Natural killer cell (primary cell): Measurements from ENCODE around the gene CTNNAL1. TPM values are rescaled to one million over a fixed set of nuclear protein-coding genes. Genes with fewer than 3 reads are reported as not detected.
"Not testable (repeated sequence)": the region's sequence is repeated elsewhere in the genome, so short reads cannot be mapped to it uniquely, and the experiment has no call there.

Experiments used
- ATAC-seq, 3 donors: fragments of 150-1000 bp in 2 of 3; fragments of 200-7000 bp in 1 of 3; cut with Tn5 transposase; 1 replicate in 1 of 3; 2 replicates in 2 of 3; pipeline ENCODE4 v1.10.0; 2021; ENCODE audit warnings: mild to moderate bottlenecking in 2 of 3, moderate library complexity in 2 of 3
- DNase-seq, 2 donors: peaks; one replicate each; pipeline versions ENCODE4 v3.0.0 to v3.0.0-alpha.2; 2013 to 2021; ENCODE audit warnings: mixed read lengths in 1 of 2
- H3K27ac ChIP-seq: one replicate; pipeline ENCODE4 v1.5.1; 2013; ENCODE audit warnings: mild to moderate bottlenecking, low read length
- H3K27me3 ChIP-seq: one replicate; pipeline ENCODE4 v1.6.1; 2013; ENCODE audit warnings: low read length; ENCODE audit not compliant: control insufficient read depth, insufficient read depth
- H3K36me3 ChIP-seq: one replicate; pipeline ENCODE4 v1.6.1; 2013; ENCODE audit warnings: low read length; ENCODE audit not compliant: control insufficient read depth, insufficient read depth
- H3K4me1 ChIP-seq: one replicate; pipeline ENCODE4 v1.6.1; 2013; ENCODE audit warnings: low read length; ENCODE audit not compliant: control insufficient read depth, insufficient read depth
- H3K4me3 ChIP-seq: one replicate; pipeline ENCODE4 v1.5.1; 2013; ENCODE audit warnings: low read length
- H3K9me3 ChIP-seq: one replicate; pipeline ENCODE4 v1.6.1; 2013; ENCODE audit warnings: low read length; ENCODE audit not compliant: control insufficient read depth, insufficient read depth
- H3K27ac Mint-ChIP-seq, 2 donors: one replicate each; pipeline ENCODE4 v1.8.0; 2022; ENCODE audit warnings: mild to moderate bottlenecking in 2 of 2, mixed read lengths in 2 of 2, moderate library complexity in 1 of 2
- H3K27me3 Mint-ChIP-seq, 2 donors: one replicate each; pipeline ENCODE4 v1.8.0; 2022; ENCODE audit warnings: low read depth in 2 of 2, mixed read lengths in 2 of 2
- H3K36me3 Mint-ChIP-seq: one replicate; pipeline ENCODE4 v1.8.0; 2022; ENCODE audit warnings: mixed read lengths
- H3K4me1 Mint-ChIP-seq, 2 donors: one replicate each; pipeline ENCODE4 v1.8.0; 2022; ENCODE audit warnings: mixed read lengths in 2 of 2
- H3K4me3 Mint-ChIP-seq: one replicate; pipeline ENCODE4 v1.8.0; 2022; ENCODE audit warnings: mild to moderate bottlenecking, moderate library complexity, mixed read lengths
- H3K9me3 Mint-ChIP-seq, 2 donors: one replicate each; pipeline ENCODE4 v1.8.0; 2022; ENCODE audit warnings: mixed read lengths in 2 of 2
- CTCF ChIP-seq: fragments of 200-600 bp; IDR thresholded peaks from one replicate; pipeline ENCODE4 v1.8.0; 2022; ENCODE audit warnings: antibody characterized with exemption
- WGBS: methylation state at CpG from one replicate; pipeline ENCODE4 v1.1.7; 2013; ENCODE audit warnings: missing lambda C conversion rate; ENCODE audit not compliant: insufficient coverage; 5-methylcytosine and 5-hydroxymethylcytosine counted together
- intact Hi-C: fragments of 100-400 bp; cut with micrococcal nuclease; formaldehyde crosslinking; loops from one replicate; pipeline ENCODE4 v1.14.2; 2022
- total RNA-seq, 4 donors: library from RNA; stranded (reverse); fragments of 120-200 nt in 1 of 4; gene quantifications; one replicate each; pipeline versions ENCODE4 v1.2.3 to v1.2.4, GENCODE V29; 2013 to 2022

Gene CTNNAL1
- total RNA-seq: 1 to 10 TPM; 2.6 to 7.6 (median 2.7) TPM
- total RNA-seq (2013): 4.6 TPM

GRCh38 chr9:109012876-109013678 is at the start of gene CTNNAL1:
Gene CTNNAL1, minus strand, starts transcription at chr9:109013499. Its CDS starts 57 bp downstream, at chr9:109013442.
- under 1% methylated on average over 97 of the region's 99 CpGs for WGBS
- Mint-ChIP-seq H3K27ac (peak within 1 kb of the TSS; percentile 84 to 91), H3K4me1 (peaks cover 24 to 29% of the 10 kb centered on the region in 2 donors), H3K36me3 (no peaks in the 10 kb centered on the region), H3K4me3 (peak within 1 kb of the TSS; percentile 98), H3K9me3 (no peaks in the 10 kb centered on the region), H3K27me3 (peaks cover 0 to 7% of the 10 kb centered on the region in 2 donors)
- Histone ChIP-seq H3K4me3 (peak within 1 kb of the TSS; percentile 51), H3K9me3 (no peaks in the 10 kb centered on the region), H3K36me3 (no peaks in the 10 kb centered on the region), H3K27me3 (no peaks in the 10 kb centered on the region), H3K4me1 (peaks cover 15% of the 10 kb centered on the region), H3K27ac (peak within 1 kb of the TSS; percentile 50)
- ATAC-seq (peak; percentile 93 to 99 (median 96)), DNase-seq (peak; percentile 86 to 90)
- TF ChIP-seq CTCF: no peak
- intact Hi-C loops: loop anchor here (1.0 to 2.0 kb wide), 2 partner anchors 78 to 106 kb away; partner anchors contain the start of genes ABITRAM, ELP1 and TMEM245

GRCh38 chr9:109062543-109062942 is 49.2 kb upstream of the CTNNAL1 start:
- 99% methylated on average over 4 of the region's 6 CpGs for WGBS
- ATAC-seq (no peak), DNase-seq (no peak)
- TF ChIP-seq CTCF: no peak
- Histone ChIP-seq H3K27me3 (no peaks in the 10 kb centered on the region), H3K4me3 (no peak overlapping the region), H3K27ac (no peak overlapping the region), H3K36me3 (peaks cover 41% of the 10 kb centered on the region), H3K9me3 (no peaks in the 10 kb centered on the region), H3K4me1 (no peaks in the 10 kb centered on the region)
- no peak overlapping the region for H3K27ac Mint-ChIP-seq
- H3K27me3 Mint-ChIP-seq: no peaks in the 10 kb centered on the region
- no peak overlapping the region for H3K4me3 Mint-ChIP-seq
- H3K4me1 Mint-ChIP-seq: no peaks in the 10 kb centered on the region
- H3K36me3 Mint-ChIP-seq: peaks cover 11% of the 10 kb centered on the region
- intact Hi-C loops: no loop called here
- H3K9me3 Mint-ChIP-seq: no peaks in the 10 kb centered on the region

GRCh38 chr9:109060191-109060590 is 46.9 kb upstream of the CTNNAL1 start:
- 92% methylated on average over 1 of the region's 3 CpGs for WGBS
- Mint-ChIP-seq H3K4me3 (no peak overlapping the region), H3K4me1 (no peaks in the 10 kb centered on the region), H3K27me3 (no peaks in the 10 kb centered on the region), H3K9me3 (no peaks in the 10 kb centered on the region), H3K36me3 (peaks cover 19% of the 10 kb centered on the region), H3K27ac (no peak overlapping the region)
- H3K27me3 ChIP-seq: no peaks in the 10 kb centered on the region
- intact Hi-C loops: no loop called here
- H3K4me1 ChIP-seq: no peaks in the 10 kb centered on the region
- no peak for ATAC-seq
- no peak overlapping the region for H3K27ac ChIP-seq
- H3K36me3 ChIP-seq: peaks cover 52% of the 10 kb centered on the region
- no peak for DNase-seq
- H3K4me3 ChIP-seq: no peak overlapping the region
- TF ChIP-seq CTCF: no peak
- no peaks in the 10 kb centered on the region for H3K9me3 ChIP-seq

GRCh38 chr9:109053121-109053520 is 39.8 kb upstream of the CTNNAL1 start:
- H3K27me3 Mint-ChIP-seq, H3K4me1 Mint-ChIP-seq, H3K27ac Mint-ChIP-seq, H3K27me3 ChIP-seq, H3K4me3 ChIP-seq, ATAC-seq, H3K9me3 Mint-ChIP-seq, DNase-seq, H3K4me3 Mint-ChIP-seq, H3K4me1 ChIP-seq, H3K9me3 ChIP-seq, intact Hi-C loops, H3K27ac ChIP-seq: not testable (repeated sequence)
- peaks cover 54% of the 10 kb centered on the region for H3K36me3 ChIP-seq
- WGBS: 100% methylated on average over 4 of the region's 4 CpGs
- H3K36me3 Mint-ChIP-seq: peaks cover 25% of the 10 kb centered on the region
